IMR-90 (cell line): Measurements from ENCODE around the gene NXPE4. TPM values are rescaled to one million over a fixed set of nuclear protein-coding genes. Genes with fewer than 3 reads are reported as not detected.
A peak's percentile ranks its signal among the peaks of the same experiment; 100 is the strongest.

Experiments used
- ATAC-seq: fragments of 200-7000 bp; cut with Tn5 transposase; 2 replicates; pipeline ENCODE4 v1.9.1; 2020; ENCODE audit warnings: low read depth, mild to moderate bottlenecking, moderate library complexity
- BruUV-seq: library from RNA; stranded (reverse); fragments of 400-500 nt; replicated peaks from 2 replicates; lab custom pipeline; 2021; lab: Mats Ljungman, UMichigan
- CTCF ChIA-PET: fragments of 300-600 bp; formaldehyde crosslinking; extraction: SDS; loops from one replicate; lab custom pipeline; 2021; ENCODE audit warnings: antibody characterized with exemption; lab: Yijun Ruan, JAX
- POLR2A ChIA-PET: fragments of 300-600 bp; sonication (Branson Sonifier 250); formaldehyde crosslinking; loops from one replicate; lab custom pipeline; 2022; ENCODE audit warnings: antibody characterized with exemption; ENCODE audit not compliant: unreplicated experiment; lab: Charles Lee
- DNase-seq: peaks from one replicate; pipeline ENCODE4 v3.0.0; 2013
- H2AFZ ChIP-seq: replicated peaks from 2 replicates; pipeline ENCODE3; 2013; ENCODE audit warnings: low read length, mild to moderate bottlenecking; ENCODE audit not compliant: poor library complexity
- H2AK5ac ChIP-seq: 2 replicates; pipeline ENCODE4 v1.6.1; 2013; ENCODE audit warnings: low read depth, low read length, inconsistent platforms
- H2AK9ac ChIP-seq: replicated peaks from 2 replicates; pipeline ENCODE3; 2013; ENCODE audit warnings: mild to moderate bottlenecking, low read depth, low read length, moderate library complexity; ENCODE audit not compliant: poor library complexity
- H2BK120ac ChIP-seq: 2 replicates; pipeline ENCODE4 v1.6.1; 2013; ENCODE audit warnings: low read depth, low read length, inconsistent platforms
- H2BK15ac ChIP-seq: 3 replicates; pipeline ENCODE4 v1.6.1; 2013; ENCODE audit warnings: low read depth, low read length, inconsistent platforms
- H2BK20ac ChIP-seq: 2 replicates; pipeline ENCODE4 v1.6.1; 2013; ENCODE audit warnings: low read depth, mild to moderate bottlenecking, inconsistent platforms, low read length, moderate library complexity
- H2BK5ac ChIP-seq: 2 replicates; pipeline ENCODE4 v1.6.1; 2013; ENCODE audit warnings: mild to moderate bottlenecking, low read depth, low read length, inconsistent platforms; ENCODE audit not compliant: poor library complexity, severe bottlenecking
- H3K14ac ChIP-seq: replicated peaks from 2 replicates; pipeline ENCODE4 v1.6.1; 2013; ENCODE audit warnings: low read depth, low read length, inconsistent platforms
- H3K18ac ChIP-seq: 2 replicates; pipeline ENCODE4 v1.6.1; 2013; ENCODE audit warnings: low read depth, low read length, control low read depth
- H3K23ac ChIP-seq: 2 replicates; pipeline ENCODE4 v1.6.1; 2013; ENCODE audit warnings: low read depth, low read length, inconsistent platforms
- H3K27ac ChIP-seq: 2 replicates; pipeline ENCODE4 v1.5.1; 2013; ENCODE audit warnings: mild to moderate bottlenecking, control low read depth, low read length; ENCODE audit not compliant: insufficient read depth
- H3K27me3 ChIP-seq: 2 replicates; pipeline ENCODE4 v1.6.1; 2013; ENCODE audit warnings: low read length; ENCODE audit not compliant: control insufficient read depth, insufficient read depth
- H3K36me3 ChIP-seq: 2 replicates; pipeline ENCODE4 v1.6.1; 2013; ENCODE audit warnings: low read length, mixed read lengths; ENCODE audit not compliant: control insufficient read depth, insufficient read depth
- H3K4ac ChIP-seq: 2 replicates; pipeline ENCODE4 v1.6.1; 2013; ENCODE audit warnings: low read depth, low read length, inconsistent platforms
- H3K4me1 ChIP-seq: 2 replicates; pipeline ENCODE4 v1.6.1; 2013; ENCODE audit warnings: low read length, mixed read lengths; ENCODE audit not compliant: control insufficient read depth, insufficient read depth
- H3K4me2 ChIP-seq: 2 replicates; pipeline ENCODE4 v1.6.1; 2013; ENCODE audit warnings: low read depth, mild to moderate bottlenecking, control low read depth, low read length, moderate library complexity
- H3K4me3 ChIP-seq: 2 replicates; pipeline ENCODE4 v1.5.1; 2013; ENCODE audit warnings: low read depth, mild to moderate bottlenecking, control low read depth, low read length, moderate library complexity; ENCODE audit not compliant: insufficient read depth
- H3K56ac ChIP-seq: 2 replicates; pipeline ENCODE4 v1.6.1; 2013; ENCODE audit warnings: low read length, inconsistent platforms; ENCODE audit not compliant: insufficient read depth; ENCODE audit errors: extremely low read depth
- H3K79me1 ChIP-seq, 2 experiments: 2 replicates each; pipeline ENCODE4 v1.6.1; 2013; ENCODE audit warnings: low read length in 2 of 2, inconsistent platforms in 1 of 2, low read depth in 1 of 2
- H3K9ac ChIP-seq: 2 replicates; pipeline ENCODE4 v1.6.1; 2013; ENCODE audit warnings: low read depth, low read length, control low read depth
- H3K9me1 ChIP-seq: 2 replicates; pipeline ENCODE4 v1.6.1; 2013; ENCODE audit warnings: low read length, inconsistent platforms; ENCODE audit not compliant: insufficient read depth
- H3K9me3 ChIP-seq: 2 replicates; pipeline ENCODE4 v1.6.1; 2013; ENCODE audit warnings: low read length; ENCODE audit not compliant: control insufficient read depth, insufficient read depth
- H4K20me1 ChIP-seq: 2 replicates; pipeline ENCODE4 v1.6.1; 2013; ENCODE audit warnings: low read length, inconsistent platforms; ENCODE audit not compliant: insufficient read depth
- H4K5ac ChIP-seq: 2 replicates; pipeline ENCODE4 v1.6.1; 2013; ENCODE audit warnings: mild to moderate bottlenecking, low read depth, low read length, control low read depth
- H4K8ac ChIP-seq, 2 experiments: 2 replicates each; pipeline ENCODE4 v1.6.1; 2013; ENCODE audit warnings: low read depth in 2 of 2, low read length in 2 of 2, control low read depth in 1 of 2, inconsistent platforms in 1 of 2
- H4K91ac ChIP-seq: 2 replicates; pipeline ENCODE4 v1.6.1; 2013; ENCODE audit warnings: low read depth, low read length, inconsistent platforms; ENCODE audit not compliant: insufficient read depth
- CEBPB ChIP-seq: IDR thresholded peaks from 2 replicates; pipeline ENCODE4 v1.6.1; 2012; ENCODE audit warnings: low read depth, low read length, improper control_type of control experiment
- CHD1 ChIP-seq: IDR thresholded peaks from 2 replicates; pipeline ENCODE4 v1.6.1; 2012; ENCODE audit warnings: low read depth, low read length, improper control_type of control experiment
- FOS ChIP-seq: fragments of 150-350 bp; IDR thresholded peaks from 2 replicates; pipeline ENCODE4 v1.6.1; 2016; ENCODE audit warnings: low read depth, low read length
- MAFK ChIP-seq: IDR thresholded peaks from 2 replicates; pipeline ENCODE4 v1.6.1; 2012; ENCODE audit warnings: low read depth, low read length, improper control_type of control experiment
- MAZ ChIP-seq: IDR thresholded peaks from 2 replicates; pipeline ENCODE4 v1.6.1; 2012; ENCODE audit warnings: low read depth, mild to moderate bottlenecking, low read length, improper control_type of control experiment, moderate library complexity, borderline replicate concordance
- MXI1 ChIP-seq: IDR thresholded peaks from 2 replicates; pipeline ENCODE4 v1.6.1; 2012; ENCODE audit warnings: low read depth, mild to moderate bottlenecking, low read length, moderate library complexity, borderline replicate concordance
- NFE2L2 ChIP-seq: fragments of 150-350 bp; IDR thresholded peaks from 2 replicates; pipeline ENCODE4 v1.6.1; 2016; ENCODE audit warnings: low read depth, mild to moderate bottlenecking, low read length
- POLR2A ChIP-seq: IDR thresholded peaks from 2 replicates; pipeline ENCODE4 v1.6.1; 2012; ENCODE audit warnings: mild to moderate bottlenecking, low read depth, low read length
- RAD21 ChIP-seq: IDR thresholded peaks from 2 replicates; pipeline ENCODE4 v1.6.1; 2012; ENCODE audit warnings: low read length, improper control_type of control experiment
- RCOR1 ChIP-seq: IDR thresholded peaks from 2 replicates; pipeline ENCODE4 v1.6.1; 2012; ENCODE audit warnings: mild to moderate bottlenecking, low read length, improper control_type of control experiment; ENCODE audit not compliant: insufficient replicate concordance
- SMC3 ChIP-seq: fragments of 150-350 bp; IDR thresholded peaks from 2 replicates; pipeline ENCODE4 v1.6.1; 2016; ENCODE audit warnings: low read depth, mild to moderate bottlenecking, antibody characterized with exemption, low read length, moderate library complexity
- WGBS, 2 experiments: methylation state at CpG; one replicate each; pipeline versions ENCODE4 v1.1.5 to v1.1.7; 2013; ENCODE audit warnings: missing lambda C conversion rate in 2 of 2; ENCODE audit not compliant: insufficient read length in 1 of 2; ENCODE audit errors: extremely low coverage in 2 of 2; 5-methylcytosine and 5-hydroxymethylcytosine counted together
- dilution Hi-C: fragments of 300-500 bp; cut with HindIII; formaldehyde crosslinking; loops from one replicate; pipeline ENCODE4 v1.14.3; 2018; ENCODE audit warnings: low sequenced_read_pairs; ENCODE audit not compliant: unreplicated experiment
- in situ Hi-C: fragments of 300-500 bp; cut with MboI; formaldehyde crosslinking; loops from 3 replicates; pipeline ENCODE4 v1.14.3; 2019; ENCODE audit warnings: low sequenced_read_pairs, inconsistent platforms, mixed read lengths
- intact Hi-C: fragments of 100-400 bp; cut with micrococcal nuclease; formaldehyde crosslinking; loops from 2 replicates; pipeline ENCODE4 v1.10.0; 2022
- polyA plus RNA-seq, 3 experiments: library from polyadenylated mRNA; depleted of rRNA; stranded (reverse); fragments of >200 nt; gene quantifications; 2 replicates each; pipeline ENCODE4 v1.2.3, GENCODE V29; 2012; ENCODE audit warnings: low replicate concordance in 1 of 3
- total RNA-seq: library from RNA; depleted of rRNA; stranded (reverse); fragments of >200 nt; gene quantifications from 2 replicates; pipeline ENCODE4 v1.2.3, GENCODE V29; 2012
- TF ChIP-seq, protein P1 (sequence below): fragments of 150-350 bp; IDR thresholded peaks from 2 replicates; pipeline ENCODE4 v1.6.1; 2016; ENCODE audit warnings: low read depth, mild to moderate bottlenecking, low read length, moderate library complexity, borderline replicate concordance
- TF ChIP-seq, protein P2 (sequence below): conservative IDR thresholded peaks from 2 replicates; pipeline ENCODE4 v1.5.1; 2012; ENCODE audit warnings: mild to moderate bottlenecking, low read depth, low read length, improper control_type of control experiment
- TF ChIP-seq, protein P3 (sequence below): fragments of 150-350 bp; IDR thresholded peaks from 2 replicates; pipeline ENCODE4 v1.6.1; 2017; ENCODE audit warnings: mild to moderate bottlenecking, antibody characterized with exemption, low read length, low read depth

NXPE4 gene
- total and polyA plus RNA-seq, 2 of the 4 experiments (the other 2 are of a cell fraction): not detected

DNA sequence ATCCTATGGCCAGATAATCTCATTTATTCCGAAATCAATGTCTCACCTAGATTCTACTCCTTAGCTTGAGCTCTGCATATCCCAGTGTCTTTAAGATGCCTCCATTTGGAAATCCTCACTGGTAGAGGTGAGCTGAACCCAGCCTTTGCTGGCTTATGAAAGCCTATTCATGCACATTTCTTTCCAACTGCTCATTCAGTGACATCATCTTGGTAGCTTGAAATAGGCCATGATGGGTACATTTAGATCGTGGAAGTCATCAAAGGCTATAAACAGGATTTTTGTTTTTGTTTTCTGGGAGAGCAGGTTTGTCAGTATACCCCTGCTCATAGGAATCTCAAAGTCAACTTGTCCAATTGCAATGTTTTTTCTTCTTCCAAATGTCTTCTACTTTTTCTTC is 41.9 kb downstream of the NXPE4 start:
- no peak for TF ChIP-seq MAFK
- TF ChIP-seq, protein P1, sequence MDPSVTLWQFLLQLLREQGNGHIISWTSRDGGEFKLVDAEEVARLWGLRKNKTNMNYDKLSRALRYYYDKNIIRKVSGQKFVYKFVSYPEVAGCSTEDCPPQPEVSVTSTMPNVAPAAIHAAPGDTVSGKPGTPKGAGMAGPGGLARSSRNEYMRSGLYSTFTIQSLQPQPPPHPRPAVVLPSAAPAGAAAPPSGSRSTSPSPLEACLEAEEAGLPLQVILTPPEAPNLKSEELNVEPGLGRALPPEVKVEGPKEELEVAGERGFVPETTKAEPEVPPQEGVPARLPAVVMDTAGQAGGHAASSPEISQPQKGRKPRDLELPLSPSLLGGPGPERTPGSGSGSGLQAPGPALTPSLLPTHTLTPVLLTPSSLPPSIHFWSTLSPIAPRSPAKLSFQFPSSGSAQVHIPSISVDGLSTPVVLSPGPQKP: no peak
- TF ChIP-seq MXI1: no peak
- no peak for TF ChIP-seq MAZ
- no peak for TF ChIP-seq CHD1
- no peak for TF ChIP-seq NFE2L2
- TF ChIP-seq FOS: no peak
- TF ChIP-seq, protein P2, sequence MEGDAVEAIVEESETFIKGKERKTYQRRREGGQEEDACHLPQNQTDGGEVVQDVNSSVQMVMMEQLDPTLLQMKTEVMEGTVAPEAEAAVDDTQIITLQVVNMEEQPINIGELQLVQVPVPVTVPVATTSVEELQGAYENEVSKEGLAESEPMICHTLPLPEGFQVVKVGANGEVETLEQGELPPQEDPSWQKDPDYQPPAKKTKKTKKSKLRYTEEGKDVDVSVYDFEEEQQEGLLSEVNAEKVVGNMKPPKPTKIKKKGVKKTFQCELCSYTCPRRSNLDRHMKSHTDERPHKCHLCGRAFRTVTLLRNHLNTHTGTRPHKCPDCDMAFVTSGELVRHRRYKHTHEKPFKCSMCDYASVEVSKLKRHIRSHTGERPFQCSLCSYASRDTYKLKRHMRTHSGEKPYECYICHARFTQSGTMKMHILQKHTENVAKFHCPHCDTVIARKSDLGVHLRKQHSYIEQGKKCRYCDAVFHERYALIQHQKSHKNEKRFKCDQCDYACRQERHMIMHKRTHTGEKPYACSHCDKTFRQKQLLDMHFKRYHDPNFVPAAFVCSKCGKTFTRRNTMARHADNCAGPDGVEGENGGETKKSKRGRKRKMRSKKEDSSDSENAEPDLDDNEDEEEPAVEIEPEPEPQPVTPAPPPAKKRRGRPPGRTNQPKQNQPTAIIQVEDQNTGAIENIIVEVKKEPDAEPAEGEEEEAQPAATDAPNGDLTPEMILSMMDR: no peak
- TF ChIP-seq RCOR1: no peak
- TF ChIP-seq, protein P3, sequence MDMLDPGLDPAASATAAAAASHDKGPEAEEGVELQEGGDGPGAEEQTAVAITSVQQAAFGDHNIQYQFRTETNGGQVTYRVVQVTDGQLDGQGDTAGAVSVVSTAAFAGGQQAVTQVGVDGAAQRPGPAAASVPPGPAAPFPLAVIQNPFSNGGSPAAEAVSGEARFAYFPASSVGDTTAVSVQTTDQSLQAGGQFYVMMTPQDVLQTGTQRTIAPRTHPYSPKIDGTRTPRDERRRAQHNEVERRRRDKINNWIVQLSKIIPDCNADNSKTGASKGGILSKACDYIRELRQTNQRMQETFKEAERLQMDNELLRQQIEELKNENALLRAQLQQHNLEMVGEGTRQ: no peak
- TF ChIP-seq CEBPB: no peak
- TF ChIP-seq SMC3: no peak
- no peak for TF ChIP-seq RAD21
- no peak for TF ChIP-seq POLR2A

More for the DNA sequence above, 41.9 kb downstream of the NXPE4 start:
- no TSS peak for BruUV-seq
- H2BK15ac ChIP-seq: no peak overlapping the region
- H3K27me3 ChIP-seq: no peaks in the 10 kb centered on the region
- H3K56ac ChIP-seq: no peak overlapping the region
- no peak overlapping the region for H2BK5ac ChIP-seq
- H3K4me3 ChIP-seq: no peak overlapping the region
- H3K9ac ChIP-seq: no peak overlapping the region
- in situ Hi-C loops: no loop called here
- no peak overlapping the region for H4K8ac ChIP-seq
- intact Hi-C loops: no loop called here
- H3K4ac ChIP-seq: no peak overlapping the region
- H3K4me1 ChIP-seq: no peaks in the 10 kb centered on the region
- H2AFZ ChIP-seq: no peak overlapping the region
- no peaks in the 10 kb centered on the region for H4K20me1 ChIP-seq
- no peak overlapping the region for H4K5ac ChIP-seq
- H3K4me2 ChIP-seq: no peak overlapping the region
- H3K27ac ChIP-seq: no peak overlapping the region
- H3K14ac ChIP-seq: no peak overlapping the region
- H2BK120ac ChIP-seq: no peak overlapping the region
- dilution Hi-C loops: no loop called here
- WGBS, 2 experiments: 33% methylated on average over 1 of the region's 2 CpGs; no CpG with 5 or more reads in 1 of the 2 experiments
- H3K36me3 ChIP-seq: no peaks in the 10 kb centered on the region
- peak; percentile 19 for DNase-seq
- no peak overlapping the region for H2AK5ac ChIP-seq
- no peak overlapping the region for H3K18ac ChIP-seq
- no peak overlapping the region for H2BK20ac ChIP-seq
- H3K9me1 ChIP-seq: no peaks in the 10 kb centered on the region
- H3K9me3 ChIP-seq: no peaks in the 10 kb centered on the region
- POLR2A ChIA-PET: no interaction called here
- no peak overlapping the region for H2AK9ac ChIP-seq
- H4K91ac ChIP-seq: no peak overlapping the region
- peak; percentile 37; the same call in 1 of the 2 replicates for ATAC-seq
- H3K23ac ChIP-seq: no peak overlapping the region
- CTCF ChIA-PET: interaction anchor here (0.5 to 0.6 kb wide), 2 partner anchors 115 to 663 kb away, joined by 3 read pairs; no protein-coding TSS in a partner anchor
- H3K79me1 ChIP-seq: no peaks in the 10 kb centered on the region
